Spleen (tissue), 7 donors: Measurements from ENCODE around the gene RCL1.

Source experiments
- CTCF ChIP-seq, 11 experiments: fragments of 200-600 bp in 7 of 11; fragments of 450-650 bp in 4 of 11; sonication (generic) in 4 of 11; IDR thresholded peaks in 8 of 11; conservative IDR thresholded peaks in 3 of 11; 1 replicate in 7 of 11; 2 replicates in 4 of 11; pipeline versions ENCODE4 v1.4.0 to v1.8.0; 2016 to 2021; ENCODE audit warnings: antibody characterized with exemption in 11 of 11, inconsistent platforms in 4 of 11, mild to moderate bottlenecking in 1 of 11
- POLR2A ChIP-seq, 3 donors: fragments of 450-650 bp; IDR thresholded peaks; one replicate each; pipeline ENCODE4 v1.5.1; 2017; ENCODE audit warnings: antibody characterized with exemption in 3 of 3, mild to moderate bottlenecking in 1 of 3
- POLR2AphosphoS5 ChIP-seq, 3 donors: sonication (generic); formaldehyde crosslinking; IDR thresholded peaks; one replicate each; pipeline ENCODE4 v1.5.1; 2017; ENCODE audit warnings: antibody characterized with exemption in 3 of 3
- donor health status: DM: no; HTN: no; CAD: no; lungs with moderate emphysema.
- donor health status: DM: no; HTN: no; CAD: no.
- donor health status: DM: no; HTN: no; CAD: no.

- TF ChIP-seq CTCF (IDR thresholded peaks at IDR 0.05 in 8 of 11, conservative IDR thresholded peaks at IDR 0.05 in 3 of 11) (peak; percentile 16 to 71 (median 62)), POLR2AphosphoS5 (IDR thresholded peaks at IDR 0.05) (no peak), POLR2A (IDR thresholded peaks at IDR 0.05) (no peak)
Observed at GRCh38 chr9:4796988-4797853, 4.5 kb downstream of the RCL1 start.
